NB4 (cell line): Measurements from ENCODE around the gene OLIG1.
A peak's percentile ranks its signal among the peaks of the same experiment; 100 is the strongest.

Source experiments
- DNase-seq: peaks from one replicate; pipeline ENCODE4 v3.0.0; 2010; ENCODE audit warnings: low read depth
- H3K4me3 ChIP-seq: one replicate; pipeline ENCODE4 v1.5.1; 2011; ENCODE audit warnings: mild to moderate bottlenecking, low read depth, low read length, moderate library complexity
- MYC ChIP-seq: IDR thresholded peaks from 2 replicates; pipeline ENCODE4 v1.6.1; 2011; ENCODE audit warnings: low read depth, low read length
- POLR2A ChIP-seq: IDR thresholded peaks from 2 replicates; pipeline ENCODE4 v1.6.1; 2011; ENCODE audit warnings: mild to moderate bottlenecking; ENCODE audit not compliant: insufficient read length; ENCODE audit errors: extremely low read depth
- TF ChIP-seq, protein P1 (sequence below): IDR thresholded peaks from 2 replicates; pipeline ENCODE4 v1.6.1; 2011; ENCODE audit warnings: low read depth, low read length
- TF ChIP-seq, protein P2 (sequence below): IDR thresholded peaks from one replicate; pipeline ENCODE4 v1.5.1; 2012; ENCODE audit warnings: low read depth, low read length

Gene OLIG1

DNA sequence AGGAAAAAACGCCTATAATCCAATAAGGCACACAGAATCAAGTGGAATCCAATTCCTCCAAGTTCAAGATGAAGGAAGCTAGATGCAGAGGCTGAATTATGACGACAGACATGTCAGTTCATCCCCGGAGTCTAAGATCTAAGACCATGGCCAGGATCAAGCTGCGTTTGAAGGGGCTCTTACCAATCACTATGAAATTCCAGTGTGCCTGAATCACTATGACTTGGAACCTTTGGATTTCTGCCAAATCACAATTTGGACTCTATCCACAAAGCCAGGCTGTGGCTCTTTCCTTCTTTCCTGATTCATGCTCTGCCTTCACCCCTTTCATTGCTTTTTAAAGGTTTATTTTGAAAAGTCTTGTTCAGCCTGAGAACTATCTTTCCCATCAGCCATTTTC lies 27.1 kb upstream of the OLIG1 start:
- no peak for DNase-seq
- no peak overlapping the region for H3K4me3 ChIP-seq
- TF ChIP-seq MYC (no peak), POLR2A (no peak)
- TF ChIP-seq, protein P1, sequence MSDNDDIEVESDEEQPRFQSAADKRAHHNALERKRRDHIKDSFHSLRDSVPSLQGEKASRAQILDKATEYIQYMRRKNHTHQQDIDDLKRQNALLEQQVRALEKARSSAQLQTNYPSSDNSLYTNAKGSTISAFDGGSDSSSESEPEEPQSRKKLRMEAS = no peak
- TF ChIP-seq, protein P2, sequence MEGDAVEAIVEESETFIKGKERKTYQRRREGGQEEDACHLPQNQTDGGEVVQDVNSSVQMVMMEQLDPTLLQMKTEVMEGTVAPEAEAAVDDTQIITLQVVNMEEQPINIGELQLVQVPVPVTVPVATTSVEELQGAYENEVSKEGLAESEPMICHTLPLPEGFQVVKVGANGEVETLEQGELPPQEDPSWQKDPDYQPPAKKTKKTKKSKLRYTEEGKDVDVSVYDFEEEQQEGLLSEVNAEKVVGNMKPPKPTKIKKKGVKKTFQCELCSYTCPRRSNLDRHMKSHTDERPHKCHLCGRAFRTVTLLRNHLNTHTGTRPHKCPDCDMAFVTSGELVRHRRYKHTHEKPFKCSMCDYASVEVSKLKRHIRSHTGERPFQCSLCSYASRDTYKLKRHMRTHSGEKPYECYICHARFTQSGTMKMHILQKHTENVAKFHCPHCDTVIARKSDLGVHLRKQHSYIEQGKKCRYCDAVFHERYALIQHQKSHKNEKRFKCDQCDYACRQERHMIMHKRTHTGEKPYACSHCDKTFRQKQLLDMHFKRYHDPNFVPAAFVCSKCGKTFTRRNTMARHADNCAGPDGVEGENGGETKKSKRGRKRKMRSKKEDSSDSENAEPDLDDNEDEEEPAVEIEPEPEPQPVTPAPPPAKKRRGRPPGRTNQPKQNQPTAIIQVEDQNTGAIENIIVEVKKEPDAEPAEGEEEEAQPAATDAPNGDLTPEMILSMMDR = no peak

DNA sequence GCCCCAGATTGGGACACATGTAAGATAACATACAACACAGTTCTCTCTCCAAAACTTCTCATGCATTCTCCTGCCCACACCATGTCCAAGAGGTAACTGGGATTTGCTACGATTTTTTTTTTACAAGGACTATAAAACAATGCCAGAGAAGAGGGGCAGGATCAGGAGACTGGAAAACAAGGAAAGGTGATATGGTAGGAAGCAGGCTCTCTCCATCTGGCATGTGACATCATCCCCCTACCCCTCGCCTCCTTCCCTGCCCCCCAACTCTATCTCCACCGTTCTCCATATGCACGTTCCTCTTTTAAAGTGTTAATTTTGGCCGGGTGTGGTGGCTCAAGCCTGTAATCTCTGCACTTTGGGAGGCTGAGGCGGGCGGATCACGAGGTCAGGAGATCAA lies 23.5 kb upstream of the OLIG1 start:
- H3K4me3 ChIP-seq = no peak overlapping the region
- DNase-seq = no peak
- TF ChIP-seq, protein P1 = no peak
- TF ChIP-seq POLR2A (no peak), MYC (no peak)
- TF ChIP-seq, protein P2 = no peak

DNA sequence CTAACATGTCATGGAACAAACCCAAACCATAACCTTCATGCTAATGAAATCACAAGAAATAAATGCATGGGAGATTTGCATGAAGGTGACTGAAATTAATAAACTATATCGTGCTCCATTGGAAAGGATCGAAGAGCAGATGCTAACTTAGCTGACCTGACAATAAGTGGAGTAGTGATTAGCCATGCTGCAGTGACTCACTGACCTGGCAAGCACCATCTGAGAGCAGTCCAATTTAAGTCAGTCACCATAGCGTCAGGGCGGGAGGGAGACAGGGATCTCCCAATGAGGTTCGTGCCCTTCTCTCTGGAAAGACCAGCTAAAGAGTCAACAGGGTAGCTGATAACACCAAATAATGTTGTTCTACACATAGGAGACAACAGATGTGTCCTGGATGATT lies 22.7 kb upstream of the OLIG1 start:
- DNase-seq = no peak
- TF ChIP-seq MYC (no peak), POLR2A (no peak)
- TF ChIP-seq, protein P1 = no peak
- TF ChIP-seq, protein P2 = no peak
- no peak overlapping the region for H3K4me3 ChIP-seq

DNA sequence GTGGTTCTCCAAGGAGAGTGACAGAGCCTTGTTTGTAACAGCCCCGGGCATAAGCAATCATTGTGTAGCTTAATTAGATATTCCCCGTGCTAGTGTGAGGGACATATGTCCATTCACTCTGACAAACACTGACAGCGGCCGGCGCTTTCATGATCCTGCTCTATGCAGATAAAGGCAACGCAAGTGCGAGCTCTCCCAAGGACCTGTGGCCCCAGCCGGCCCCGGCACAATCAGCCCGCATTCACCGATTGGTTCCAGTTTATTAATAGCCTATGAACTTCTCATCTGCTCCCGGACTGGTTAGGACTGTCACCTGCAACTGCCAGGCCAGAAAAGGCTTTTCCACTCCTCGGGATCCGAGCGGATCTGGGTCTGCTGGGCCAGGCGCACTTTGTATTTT lies 18.0 kb upstream of the OLIG1 start:
- no peak overlapping the region for H3K4me3 ChIP-seq
- DNase-seq = no peak
- TF ChIP-seq POLR2A = no peak
- TF ChIP-seq, protein P1 = no peak
- TF ChIP-seq MYC = no peak
- TF ChIP-seq, protein P2 = no peak

DNA sequence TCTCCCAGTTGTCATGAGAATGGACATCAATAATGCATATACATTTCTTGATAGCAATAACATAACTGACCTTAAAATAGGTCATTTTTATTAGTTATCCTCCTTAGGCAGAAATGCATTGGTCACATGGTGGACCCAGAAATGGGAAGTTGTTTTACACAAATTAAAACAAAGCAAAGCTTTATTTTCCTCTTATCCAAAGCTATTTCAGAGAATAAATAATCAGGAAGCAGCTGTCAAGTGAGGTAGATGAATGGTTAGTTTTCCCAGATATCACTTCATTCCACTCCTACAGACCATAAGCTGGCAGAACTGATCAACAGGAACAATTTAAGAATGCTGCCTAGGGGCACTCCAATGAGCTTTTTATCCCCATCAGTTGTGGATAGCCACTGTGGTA lies 16.0 kb upstream of the OLIG1 start:
- DNase-seq = no peak
- H3K4me3 ChIP-seq = no peak overlapping the region
- TF ChIP-seq, protein P2 = no peak

DNA sequence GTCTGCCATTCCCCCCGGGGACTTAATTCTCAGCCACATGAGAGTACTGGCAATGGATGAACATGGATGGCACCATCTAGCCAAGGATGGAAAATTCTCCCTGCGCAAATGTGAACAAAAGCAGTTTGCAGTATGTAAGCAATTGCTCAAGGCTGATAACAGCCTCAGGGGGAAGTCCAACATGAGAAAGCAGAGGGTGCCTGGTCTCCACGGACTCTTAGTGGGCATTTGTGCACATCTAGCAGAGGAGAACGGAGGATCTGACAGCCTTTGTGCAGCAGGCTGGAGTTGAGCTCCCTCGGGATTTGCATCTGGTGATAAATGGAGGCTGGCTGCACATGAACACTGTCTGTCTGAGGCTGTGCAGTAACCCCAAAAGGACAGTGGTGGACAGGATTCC lies 13.9 kb upstream of the OLIG1 start:
- DNase-seq = peak; percentile 83
- TF ChIP-seq POLR2A = no peak
- TF ChIP-seq, protein P2 = no peak
- TF ChIP-seq, protein P1 = no peak
- TF ChIP-seq MYC = no peak
- no peak overlapping the region for H3K4me3 ChIP-seq
